Measurements from ENCODE around the gene MLYCD.
A peak's percentile ranks its signal among the peaks of the same experiment; 100 is the strongest.
"Not testable (repeated sequence)": the region's sequence is repeated elsewhere in the genome, so short reads cannot be mapped to it uniquely, and the experiment has no call there.

MLYCD gene

GRCh38 chr16:83934684-83934977 lies 35.7 kb downstream of the MLYCD start:
- no peaks in the 10 kb centered on the region for H3K9me3 Mint-ChIP-seq
- H3K36me3 Mint-ChIP-seq (ENCODE audit: insufficient read depth), result peaks cover 5% of the 10 kb centered on the region
- H3K27ac Mint-ChIP-seq, result peak overlapping the region in 1 of 2 donors; percentile 35
- peaks cover 0 to 2% of the 10 kb centered on the region in 2 donors for H3K4me1 Mint-ChIP-seq (ENCODE audit: low read depth in 2 of 2)
- no peak for ATAC-seq (replicated peaks)
- DNase-seq, result no peak
- no peak overlapping the region for H3K4me3 Mint-ChIP-seq
- peaks cover 24 to 35% of the 10 kb centered on the region in 2 donors for H3K27me3 Mint-ChIP-seq

GRCh38 chr16:83935005-83935857 lies 36.3 kb downstream of the MLYCD start:
- no peak for ATAC-seq (replicated peaks)
- peaks cover 0 to 2% of the 10 kb centered on the region in 2 donors for H3K4me1 Mint-ChIP-seq (ENCODE audit: low read depth in 2 of 2)

GRCh38 chr16:83935858-83936255 lies 36.9 kb downstream of the MLYCD start:
- Mint-ChIP-seq H3K9me3 (no peaks in the 10 kb centered on the region), H3K4me1 (ENCODE audit: low read depth in 2 of 2) (peaks cover 0 to 2% of the 10 kb centered on the region in 2 donors), H3K27me3 (peaks cover 24 to 36% of the 10 kb centered on the region in 2 donors), H3K4me3 (no peak overlapping the region), H3K36me3 (ENCODE audit: insufficient read depth) (peaks cover 5% of the 10 kb centered on the region), H3K27ac (no peak overlapping the region)
- DNase-seq, result no peak
- no peak for ATAC-seq (replicated peaks)

More at GRCh38 chr16:83935005-83935857, 36.3 kb downstream of the MLYCD start:
- peak overlapping the region in 1 of 2 donors; percentile 35 for H3K27ac Mint-ChIP-seq
- H3K36me3 Mint-ChIP-seq (ENCODE audit: insufficient read depth), result peaks cover 5% of the 10 kb centered on the region
- DNase-seq, result no peak
- peaks cover 24 to 36% of the 10 kb centered on the region in 2 donors for H3K27me3 Mint-ChIP-seq
- H3K4me3 Mint-ChIP-seq, result no peak overlapping the region
- H3K9me3 Mint-ChIP-seq, result no peaks in the 10 kb centered on the region

GRCh38 chr16:83936581-83937165 lies 37.8 kb downstream of the MLYCD start:
- H3K9me3 Mint-ChIP-seq, result no peaks in the 10 kb centered on the region

GRCh38 chr16:83937267-83937666 lies 38.4 kb downstream of the MLYCD start:
- no peak overlapping the region for H3K4me3 Mint-ChIP-seq
- ATAC-seq (replicated peaks), result no peak
- no peak for DNase-seq
- H3K27me3 Mint-ChIP-seq, result peaks cover 24 to 36% of the 10 kb centered on the region in 2 donors
- H3K36me3 Mint-ChIP-seq (ENCODE audit: insufficient read depth), result peaks cover 5% of the 10 kb centered on the region
- H3K27ac Mint-ChIP-seq, result no peak overlapping the region
- H3K4me1 Mint-ChIP-seq (ENCODE audit: low read depth in 2 of 2), result peaks cover 0 to 2% of the 10 kb centered on the region in 2 donors
- no peaks in the 10 kb centered on the region for H3K9me3 Mint-ChIP-seq

More at GRCh38 chr16:83936581-83937165, 37.8 kb downstream of the MLYCD start:
- Mint-ChIP-seq H3K27me3 (peaks cover 24 to 36% of the 10 kb centered on the region in 2 donors), H3K4me3 (no peak overlapping the region), H3K4me1 (ENCODE audit: low read depth in 2 of 2) (peaks cover 0 to 2% of the 10 kb centered on the region in 2 donors), H3K27ac (no peak overlapping the region), H3K36me3 (ENCODE audit: insufficient read depth) (peaks cover 5% of the 10 kb centered on the region)
- no peak for ATAC-seq (replicated peaks)
- no peak for DNase-seq

GRCh38 chr16:83937922-83938885 lies 39.3 kb downstream of the MLYCD start:
- H3K27me3 Mint-ChIP-seq, result peaks cover 24 to 44% of the 10 kb centered on the region in 2 donors
- no peaks in the 10 kb centered on the region for H3K9me3 Mint-ChIP-seq
- ATAC-seq (replicated peaks), result no peak
- DNase-seq, result no peak
- peaks cover 5% of the 10 kb centered on the region for H3K36me3 Mint-ChIP-seq (ENCODE audit: insufficient read depth)
- H3K27ac Mint-ChIP-seq, result no peak overlapping the region
- peaks cover 0 to 2% of the 10 kb centered on the region in 2 donors for H3K4me1 Mint-ChIP-seq (ENCODE audit: low read depth in 2 of 2)
- H3K4me3 Mint-ChIP-seq, result no peak overlapping the region

GRCh38 chr16:83939266-83939855 lies 40.4 kb downstream of the MLYCD start:
- H3K4me3 Mint-ChIP-seq, result no peak overlapping the region
- H3K27me3 Mint-ChIP-seq, result peaks cover 22 to 46% of the 10 kb centered on the region in 2 donors
- no peak for ATAC-seq (replicated peaks)
- DNase-seq, result no peak
- no peak overlapping the region for H3K27ac Mint-ChIP-seq
- H3K4me1 Mint-ChIP-seq (ENCODE audit: low read depth in 2 of 2), result peaks cover 0 to 2% of the 10 kb centered on the region in 2 donors
- no peaks in the 10 kb centered on the region for H3K9me3 Mint-ChIP-seq
- H3K36me3 Mint-ChIP-seq (ENCODE audit: insufficient read depth), result peaks cover 5% of the 10 kb centered on the region

GRCh38 chr16:83940119-83940518 lies 41.2 kb downstream of the MLYCD start:
- Mint-ChIP-seq H3K36me3 (ENCODE audit: insufficient read depth) (peaks cover 5% of the 10 kb centered on the region), H3K4me1 (ENCODE audit: low read depth in 2 of 2) (peaks cover 0 to 2% of the 10 kb centered on the region in 2 donors), H3K4me3 (no peak overlapping the region), H3K27ac (no peak overlapping the region), H3K27me3 (peaks cover 14 to 38% of the 10 kb centered on the region in 2 donors), H3K9me3 (no peaks in the 10 kb centered on the region)
- DNase-seq (no peak), ATAC-seq (replicated peaks) (no peak)

GRCh38 chr16:83940630-83941378 lies 41.9 kb downstream of the MLYCD start:
- Mint-ChIP-seq H3K4me3 (no peak overlapping the region), H3K9me3 (no peaks in the 10 kb centered on the region), H3K27me3 (peaks cover 11 to 33% of the 10 kb centered on the region in 2 donors), H3K27ac (no peak overlapping the region), H3K36me3 (ENCODE audit: insufficient read depth) (no peaks in the 10 kb centered on the region), H3K4me1 (ENCODE audit: low read depth in 2 of 2) (peaks cover 0 to 2% of the 10 kb centered on the region in 2 donors)
- DNase-seq, result no peak
- no peak for ATAC-seq (replicated peaks)

- not testable (repeated sequence) for H3K4me3 Mint-ChIP-seq; H3K36me3 Mint-ChIP-seq (ENCODE audit: insufficient read depth); H3K9me3 Mint-ChIP-seq; H3K4me1 Mint-ChIP-seq (ENCODE audit: low read depth in 2 of 2); ATAC-seq (replicated peaks); DNase-seq; H3K27ac Mint-ChIP-seq
- H3K27me3 Mint-ChIP-seq, result peaks cover 10 to 29% of the 10 kb centered on the region in 2 donors
These were observed 42.6 kb downstream of the MLYCD start for GRCh38 chr16:83941546-83941945.

GRCh38 chr16:83942074-83942473 lies 43.2 kb downstream of the MLYCD start:
- H3K4me1 Mint-ChIP-seq (ENCODE audit: low read depth in 2 of 2), result peaks cover 0 to 2% of the 10 kb centered on the region in 2 donors
- no peak overlapping the region for H3K4me3 Mint-ChIP-seq
- no peaks in the 10 kb centered on the region for H3K9me3 Mint-ChIP-seq
- DNase-seq (no peak), ATAC-seq (replicated peaks) (no peak)
- H3K36me3 Mint-ChIP-seq (ENCODE audit: insufficient read depth), result no peaks in the 10 kb centered on the region
- H3K27me3 Mint-ChIP-seq, result peaks cover 4 to 23% of the 10 kb centered on the region in 2 donors
- no peak overlapping the region for H3K27ac Mint-ChIP-seq

- Mint-ChIP-seq H3K4me1 (ENCODE audit: low read depth in 2 of 2) (peaks cover 0 to 2% of the 10 kb centered on the region in 2 donors), H3K4me3 (no peak overlapping the region), H3K27me3 (peaks cover 0 to 23% of the 10 kb centered on the region in 2 donors), H3K9me3 (no peaks in the 10 kb centered on the region), H3K27ac (no peak overlapping the region), H3K36me3 (ENCODE audit: insufficient read depth) (no peaks in the 10 kb centered on the region)
- ATAC-seq (replicated peaks), result no peak
- DNase-seq, result no peak
These were observed 44.0 kb downstream of the MLYCD start for GRCh38 chr16:83942815-83943515.
